Panc1 (cell line): Measurements from ENCODE around the gene ZBED6.

Source experiments
- CTCF ChIP-seq: fragments of 450-650 bp; IDR thresholded peaks from 2 replicates; pipeline ENCODE4 v1.5.1; 2017; ENCODE audit warnings: mild to moderate bottlenecking
- POLR2AphosphoS5 ChIP-seq: IDR thresholded peaks from 2 replicates; pipeline ENCODE4 v1.6.1; 2012; ENCODE audit warnings: mild to moderate bottlenecking, low read depth, low read length, moderate library complexity
- SIN3A ChIP-seq: IDR thresholded peaks from 2 replicates; pipeline ENCODE4 v1.6.1; 2012; ENCODE audit warnings: low read depth, mild to moderate bottlenecking, low read length, moderate library complexity, borderline replicate concordance; ENCODE audit not compliant: insufficient read depth
- TF ChIP-seq, protein P1 (sequence below), 2 experiments: IDR thresholded peaks; 2 replicates each; pipeline ENCODE4 v1.6.1; 2011 to 2012; ENCODE audit warnings: low read depth in 2 of 2, control low read depth in 1 of 2, low read length in 1 of 2, mild to moderate bottlenecking in 1 of 2, moderate library complexity in 1 of 2; ENCODE audit not compliant: insufficient read depth in 1 of 2

DNA sequence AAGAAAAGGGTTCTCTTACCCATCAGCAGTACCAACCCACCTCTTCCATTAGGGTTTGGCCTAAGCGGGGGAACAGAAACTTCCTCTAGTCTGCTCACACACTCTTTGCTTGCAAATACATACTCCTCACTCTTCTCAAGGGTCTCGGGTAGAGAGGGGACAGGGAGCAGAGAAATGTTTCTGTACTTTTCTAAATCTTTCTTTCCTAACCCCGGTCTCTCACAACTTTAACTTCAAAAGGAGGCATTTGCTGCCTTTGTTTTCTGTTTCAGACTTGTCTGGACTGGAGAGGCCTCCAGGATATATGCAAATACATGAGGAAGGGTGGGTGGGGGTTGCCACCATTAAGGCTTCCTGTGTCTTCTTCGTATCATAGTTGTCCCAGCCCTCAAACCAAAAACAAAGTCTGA is 41.0 kb upstream of the ZBED6 start:
- no peak for TF ChIP-seq CTCF
- no peak for TF ChIP-seq POLR2AphosphoS5
- TF ChIP-seq, protein P1, sequence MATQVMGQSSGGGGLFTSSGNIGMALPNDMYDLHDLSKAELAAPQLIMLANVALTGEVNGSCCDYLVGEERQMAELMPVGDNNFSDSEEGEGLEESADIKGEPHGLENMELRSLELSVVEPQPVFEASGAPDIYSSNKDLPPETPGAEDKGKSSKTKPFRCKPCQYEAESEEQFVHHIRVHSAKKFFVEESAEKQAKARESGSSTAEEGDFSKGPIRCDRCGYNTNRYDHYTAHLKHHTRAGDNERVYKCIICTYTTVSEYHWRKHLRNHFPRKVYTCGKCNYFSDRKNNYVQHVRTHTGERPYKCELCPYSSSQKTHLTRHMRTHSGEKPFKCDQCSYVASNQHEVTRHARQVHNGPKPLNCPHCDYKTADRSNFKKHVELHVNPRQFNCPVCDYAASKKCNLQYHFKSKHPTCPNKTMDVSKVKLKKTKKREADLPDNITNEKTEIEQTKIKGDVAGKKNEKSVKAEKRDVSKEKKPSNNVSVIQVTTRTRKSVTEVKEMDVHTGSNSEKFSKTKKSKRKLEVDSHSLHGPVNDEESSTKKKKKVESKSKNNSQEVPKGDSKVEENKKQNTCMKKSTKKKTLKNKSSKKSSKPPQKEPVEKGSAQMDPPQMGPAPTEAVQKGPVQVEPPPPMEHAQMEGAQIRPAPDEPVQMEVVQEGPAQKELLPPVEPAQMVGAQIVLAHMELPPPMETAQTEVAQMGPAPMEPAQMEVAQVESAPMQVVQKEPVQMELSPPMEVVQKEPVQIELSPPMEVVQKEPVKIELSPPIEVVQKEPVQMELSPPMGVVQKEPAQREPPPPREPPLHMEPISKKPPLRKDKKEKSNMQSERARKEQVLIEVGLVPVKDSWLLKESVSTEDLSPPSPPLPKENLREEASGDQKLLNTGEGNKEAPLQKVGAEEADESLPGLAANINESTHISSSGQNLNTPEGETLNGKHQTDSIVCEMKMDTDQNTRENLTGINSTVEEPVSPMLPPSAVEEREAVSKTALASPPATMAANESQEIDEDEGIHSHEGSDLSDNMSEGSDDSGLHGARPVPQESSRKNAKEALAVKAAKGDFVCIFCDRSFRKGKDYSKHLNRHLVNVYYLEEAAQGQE (IDR thresholded peaks at IDR 0.05; ENCODE audit: insufficient read depth in 1 of 2, low read depth in 2 of 2, low read length in 1 of 2) = no peak
- TF ChIP-seq SIN3A = no peak
